IMR-90 (cell line): ENCODE measurements around the gene MCL1. TPM values are rescaled to one million over a fixed set of nuclear protein-coding genes. Genes with fewer than 3 reads are reported as not detected.

ENCODE experiments used
- ATAC-seq: fragments of 200-7000 bp; cut with Tn5 transposase; 2 replicates; pipeline ENCODE4 v1.9.1; 2020; ENCODE audit warnings: low read depth, mild to moderate bottlenecking, moderate library complexity
- BruUV-seq: library from RNA; stranded (reverse); fragments of 400-500 nt; replicated peaks from 2 replicates; lab custom pipeline; 2021; lab: Mats Ljungman, UMichigan
- CTCF ChIA-PET: fragments of 300-600 bp; formaldehyde crosslinking; extraction: SDS; loops from one replicate; lab custom pipeline; 2021; ENCODE audit warnings: antibody characterized with exemption; lab: Yijun Ruan, JAX
- POLR2A ChIA-PET: fragments of 300-600 bp; sonication (Branson Sonifier 250); formaldehyde crosslinking; loops from one replicate; lab custom pipeline; 2022; ENCODE audit warnings: antibody characterized with exemption; ENCODE audit not compliant: unreplicated experiment; lab: Charles Lee
- DNase-seq: peaks from one replicate; pipeline ENCODE4 v3.0.0; 2013
- H2AFZ ChIP-seq: replicated peaks from 2 replicates; pipeline ENCODE3; 2013; ENCODE audit warnings: low read length, mild to moderate bottlenecking; ENCODE audit not compliant: poor library complexity
- H2AK5ac ChIP-seq: 2 replicates; pipeline ENCODE4 v1.6.1; 2013; ENCODE audit warnings: low read depth, low read length, inconsistent platforms
- H2AK9ac ChIP-seq: replicated peaks from 2 replicates; pipeline ENCODE3; 2013; ENCODE audit warnings: mild to moderate bottlenecking, low read depth, low read length, moderate library complexity; ENCODE audit not compliant: poor library complexity
- H2BK120ac ChIP-seq: 2 replicates; pipeline ENCODE4 v1.6.1; 2013; ENCODE audit warnings: low read depth, low read length, inconsistent platforms
- H2BK15ac ChIP-seq: 3 replicates; pipeline ENCODE4 v1.6.1; 2013; ENCODE audit warnings: low read depth, low read length, inconsistent platforms
- H2BK20ac ChIP-seq: 2 replicates; pipeline ENCODE4 v1.6.1; 2013; ENCODE audit warnings: low read depth, mild to moderate bottlenecking, inconsistent platforms, low read length, moderate library complexity
- H2BK5ac ChIP-seq: 2 replicates; pipeline ENCODE4 v1.6.1; 2013; ENCODE audit warnings: mild to moderate bottlenecking, low read depth, low read length, inconsistent platforms; ENCODE audit not compliant: poor library complexity, severe bottlenecking
- H3K14ac ChIP-seq: replicated peaks from 2 replicates; pipeline ENCODE4 v1.6.1; 2013; ENCODE audit warnings: low read depth, low read length, inconsistent platforms
- H3K18ac ChIP-seq: 2 replicates; pipeline ENCODE4 v1.6.1; 2013; ENCODE audit warnings: low read depth, low read length, control low read depth
- H3K23ac ChIP-seq: 2 replicates; pipeline ENCODE4 v1.6.1; 2013; ENCODE audit warnings: low read depth, low read length, inconsistent platforms
- H3K27ac ChIP-seq: 2 replicates; pipeline ENCODE4 v1.5.1; 2013; ENCODE audit warnings: mild to moderate bottlenecking, control low read depth, low read length; ENCODE audit not compliant: insufficient read depth
- H3K27me3 ChIP-seq: 2 replicates; pipeline ENCODE4 v1.6.1; 2013; ENCODE audit warnings: low read length; ENCODE audit not compliant: control insufficient read depth, insufficient read depth
- H3K36me3 ChIP-seq: 2 replicates; pipeline ENCODE4 v1.6.1; 2013; ENCODE audit warnings: low read length, mixed read lengths; ENCODE audit not compliant: control insufficient read depth, insufficient read depth
- H3K4ac ChIP-seq: 2 replicates; pipeline ENCODE4 v1.6.1; 2013; ENCODE audit warnings: low read depth, low read length, inconsistent platforms
- H3K4me1 ChIP-seq: 2 replicates; pipeline ENCODE4 v1.6.1; 2013; ENCODE audit warnings: low read length, mixed read lengths; ENCODE audit not compliant: control insufficient read depth, insufficient read depth
- H3K4me2 ChIP-seq: 2 replicates; pipeline ENCODE4 v1.6.1; 2013; ENCODE audit warnings: low read depth, mild to moderate bottlenecking, control low read depth, low read length, moderate library complexity
- H3K4me3 ChIP-seq: 2 replicates; pipeline ENCODE4 v1.5.1; 2013; ENCODE audit warnings: low read depth, mild to moderate bottlenecking, control low read depth, low read length, moderate library complexity; ENCODE audit not compliant: insufficient read depth
- H3K56ac ChIP-seq: 2 replicates; pipeline ENCODE4 v1.6.1; 2013; ENCODE audit warnings: low read length, inconsistent platforms; ENCODE audit not compliant: insufficient read depth; ENCODE audit errors: extremely low read depth
- H3K79me1 ChIP-seq, 2 experiments: 2 replicates each; pipeline ENCODE4 v1.6.1; 2013; ENCODE audit warnings: low read length in 2 of 2, inconsistent platforms in 1 of 2, low read depth in 1 of 2
- H3K9ac ChIP-seq: 2 replicates; pipeline ENCODE4 v1.6.1; 2013; ENCODE audit warnings: low read depth, low read length, control low read depth
- H3K9me1 ChIP-seq: 2 replicates; pipeline ENCODE4 v1.6.1; 2013; ENCODE audit warnings: low read length, inconsistent platforms; ENCODE audit not compliant: insufficient read depth
- H3K9me3 ChIP-seq: 2 replicates; pipeline ENCODE4 v1.6.1; 2013; ENCODE audit warnings: low read length; ENCODE audit not compliant: control insufficient read depth, insufficient read depth
- H4K20me1 ChIP-seq: 2 replicates; pipeline ENCODE4 v1.6.1; 2013; ENCODE audit warnings: low read length, inconsistent platforms; ENCODE audit not compliant: insufficient read depth
- H4K5ac ChIP-seq: 2 replicates; pipeline ENCODE4 v1.6.1; 2013; ENCODE audit warnings: mild to moderate bottlenecking, low read depth, low read length, control low read depth
- H4K8ac ChIP-seq, 2 experiments: 2 replicates each; pipeline ENCODE4 v1.6.1; 2013; ENCODE audit warnings: low read depth in 2 of 2, low read length in 2 of 2, control low read depth in 1 of 2, inconsistent platforms in 1 of 2
- H4K91ac ChIP-seq: 2 replicates; pipeline ENCODE4 v1.6.1; 2013; ENCODE audit warnings: low read depth, low read length, inconsistent platforms; ENCODE audit not compliant: insufficient read depth
- CTCF ChIP-seq: conservative IDR thresholded peaks from 2 replicates; pipeline ENCODE4 v1.5.1; 2012; ENCODE audit warnings: mild to moderate bottlenecking, low read depth, low read length, improper control_type of control experiment
- FOS ChIP-seq: fragments of 150-350 bp; IDR thresholded peaks from 2 replicates; pipeline ENCODE4 v1.6.1; 2016; ENCODE audit warnings: low read depth, low read length
- MAZ ChIP-seq: IDR thresholded peaks from 2 replicates; pipeline ENCODE4 v1.6.1; 2012; ENCODE audit warnings: low read depth, mild to moderate bottlenecking, low read length, improper control_type of control experiment, moderate library complexity, borderline replicate concordance
- NFE2L2 ChIP-seq: fragments of 150-350 bp; IDR thresholded peaks from 2 replicates; pipeline ENCODE4 v1.6.1; 2016; ENCODE audit warnings: low read depth, mild to moderate bottlenecking, low read length
- POLR2A ChIP-seq: IDR thresholded peaks from 2 replicates; pipeline ENCODE4 v1.6.1; 2012; ENCODE audit warnings: mild to moderate bottlenecking, low read depth, low read length
- SMC3 ChIP-seq: fragments of 150-350 bp; IDR thresholded peaks from 2 replicates; pipeline ENCODE4 v1.6.1; 2016; ENCODE audit warnings: low read depth, mild to moderate bottlenecking, antibody characterized with exemption, low read length, moderate library complexity
- USF2 ChIP-seq: fragments of 150-350 bp; IDR thresholded peaks from 2 replicates; pipeline ENCODE4 v1.6.1; 2017; ENCODE audit warnings: mild to moderate bottlenecking, antibody characterized with exemption, low read length, low read depth
- WGBS, 2 experiments: methylation state at CpG; one replicate each; pipeline versions ENCODE4 v1.1.5 to v1.1.7; 2013; ENCODE audit warnings: missing lambda C conversion rate in 2 of 2; ENCODE audit not compliant: insufficient read length in 1 of 2; ENCODE audit errors: extremely low coverage in 2 of 2; 5-methylcytosine and 5-hydroxymethylcytosine counted together
- dilution Hi-C: fragments of 300-500 bp; cut with HindIII; formaldehyde crosslinking; loops from one replicate; pipeline ENCODE4 v1.14.3; 2018; ENCODE audit warnings: low sequenced_read_pairs; ENCODE audit not compliant: unreplicated experiment
- in situ Hi-C: fragments of 300-500 bp; cut with MboI; formaldehyde crosslinking; loops from 3 replicates; pipeline ENCODE4 v1.14.3; 2019; ENCODE audit warnings: low sequenced_read_pairs, inconsistent platforms, mixed read lengths
- intact Hi-C: fragments of 100-400 bp; cut with micrococcal nuclease; formaldehyde crosslinking; loops from 2 replicates; pipeline ENCODE4 v1.10.0; 2022
- polyA plus RNA-seq, 3 experiments: library from polyadenylated mRNA; depleted of rRNA; stranded (reverse); fragments of >200 nt; gene quantifications; 2 replicates each; pipeline ENCODE4 v1.2.3, GENCODE V29; 2012; ENCODE audit warnings: low replicate concordance in 1 of 3
- total RNA-seq: library from RNA; depleted of rRNA; stranded (reverse); fragments of >200 nt; gene quantifications from 2 replicates; pipeline ENCODE4 v1.2.3, GENCODE V29; 2012
- TF ChIP-seq, protein P1 (sequence below): fragments of 150-350 bp; IDR thresholded peaks from 2 replicates; pipeline ENCODE4 v1.6.1; 2016; ENCODE audit warnings: low read depth, mild to moderate bottlenecking, low read length, moderate library complexity, borderline replicate concordance

Gene MCL1
- total and polyA plus RNA-seq, 2 of the 4 experiments (the other 2 are of a cell fraction): 79.5 to 142 TPM

- Histone ChIP-seq H2BK20ac (no peak overlapping the region), H3K18ac (no peak overlapping the region), H3K9me1 (peaks cover 6% of the 10 kb centered on the region; the same call in 1 of the 2 replicates), H3K4me1 (peaks cover 12% of the 10 kb centered on the region), H3K4ac (no peak overlapping the region), H3K9me3 (no peaks in the 10 kb centered on the region), H3K4me3 (peak overlapping the region; percentile 93), H3K14ac (peak overlapping the region; percentile 53; the same call in 1 of the 2 replicates), H2BK120ac (no peak overlapping the region), H4K5ac (no peak overlapping the region), H3K4me2 (peak overlapping the region; percentile 99), H3K27me3 (no peaks in the 10 kb centered on the region), H3K79me1 (peaks cover 8 to 24% of the 10 kb centered on the region in 2 experiments), H3K56ac (no peak overlapping the region), H3K36me3 (peaks cover 53% of the 10 kb centered on the region), H4K20me1 (peaks cover 80% of the 10 kb centered on the region), H2AK9ac (no peak overlapping the region), H3K9ac (peak overlapping the region; percentile 88; the same call in 1 of the 2 replicates), H4K91ac (no peak overlapping the region), H2BK15ac (no peak overlapping the region), H3K27ac (no peak overlapping the region), H4K8ac (no peak overlapping the region), H2BK5ac (peak overlapping the region; percentile 46), H3K23ac (no peak overlapping the region), H2AK5ac (no peak overlapping the region), H2AFZ (no peak overlapping the region)
- DNase-seq (no peak), ATAC-seq (no peak)
- intact Hi-C loops: no loop called here
- TF ChIP-seq FOS (no peak), SMC3 (no peak), CTCF (no peak), MAZ (no peak), POLR2A (peak; percentile 27; the same call in 1 of the 2 replicates), USF2 (no peak), NFE2L2 (no peak)
- TF ChIP-seq, protein P1, sequence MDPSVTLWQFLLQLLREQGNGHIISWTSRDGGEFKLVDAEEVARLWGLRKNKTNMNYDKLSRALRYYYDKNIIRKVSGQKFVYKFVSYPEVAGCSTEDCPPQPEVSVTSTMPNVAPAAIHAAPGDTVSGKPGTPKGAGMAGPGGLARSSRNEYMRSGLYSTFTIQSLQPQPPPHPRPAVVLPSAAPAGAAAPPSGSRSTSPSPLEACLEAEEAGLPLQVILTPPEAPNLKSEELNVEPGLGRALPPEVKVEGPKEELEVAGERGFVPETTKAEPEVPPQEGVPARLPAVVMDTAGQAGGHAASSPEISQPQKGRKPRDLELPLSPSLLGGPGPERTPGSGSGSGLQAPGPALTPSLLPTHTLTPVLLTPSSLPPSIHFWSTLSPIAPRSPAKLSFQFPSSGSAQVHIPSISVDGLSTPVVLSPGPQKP: no peak
- POLR2A ChIA-PET: interaction anchor here (0.6 to 1.7 kb wide), 4 partner anchors 15 to 47 kb away, joined by 3 to 4 read pairs (median 4); no protein-coding TSS in a partner anchor
- in situ Hi-C loops: loop anchor here (5.0 kb wide), 1 partner anchor 36 kb away; no protein-coding TSS in a partner anchor
- WGBS, 2 experiments: no CpG with 5 or more reads among the region's 4 CpGs
- CTCF ChIA-PET: interaction anchor here (3.4 kb wide), 1 partner anchor 44 kb away, joined by 8 read pairs; no protein-coding TSS in a partner anchor
- no TSS peak for BruUV-seq
- dilution Hi-C loops: no loop called here
Observed at GRCh38 chr1:150576367-150576711, 3.1 kb downstream of the MCL1 start.
